Esophagus squamous epithelium (tissue), 5 donors: Measurements from ENCODE around the gene SLC12A8. TPM values are rescaled to one million over a fixed set of nuclear protein-coding genes. Genes with fewer than 3 reads are reported as not detected.

ENCODE experiments used
- DNase-seq: peaks from one replicate; lab custom pipeline; 2025; lab: John Stamatoyannopoulos, UW
- H3K27ac ChIP-seq, 4 donors: fragments of 200-600 bp; sonication (generic); one replicate each; pipeline ENCODE4 v1.5.1; 2016 to 2019; ENCODE audit warnings: mild to moderate bottlenecking in 1 of 4
- H3K27me3 ChIP-seq, 4 donors: fragments of 200-600 bp; sonication (generic); 1 replicate in 3 of 4; 2 replicates in 1 of 4; pipeline versions ENCODE4 v1.5.1 to v1.6.0; 2017 to 2021; ENCODE audit warnings: antibody characterized with exemption in 1 of 4
- H3K36me3 ChIP-seq, 3 donors: fragments of 200-600 bp; sonication (generic); one replicate each; pipeline ENCODE4 v1.5.1; 2016 to 2019
- H3K4me1 ChIP-seq, 3 donors: fragments of 200-600 bp; sonication (generic); one replicate each; pipeline ENCODE4 v1.5.1; 2017 to 2019
- H3K4me3 ChIP-seq, 4 donors: fragments of 200-600 bp; sonication (generic); 1 replicate in 3 of 4; 2 replicates in 1 of 4; pipeline ENCODE4 v1.5.1; 2016 to 2019; ENCODE audit warnings: mild to moderate bottlenecking in 2 of 4, moderate library complexity in 1 of 4
- H3K9me3 ChIP-seq, 3 donors: fragments of 200-600 bp; sonication (generic); one replicate each; pipeline ENCODE4 v1.5.1; 2016 to 2019
- POLR2A ChIP-seq, 4 donors: fragments of 450-650 bp; IDR thresholded peaks; one replicate each; pipeline ENCODE4 v1.6.1; 2017; ENCODE audit warnings: antibody characterized with exemption in 4 of 4, mild to moderate bottlenecking in 4 of 4, moderate library complexity in 3 of 4
- WGBS, 2 donors: methylation state at CpG; one replicate each; pipeline ENCODE4 v1.1.5; 2018; 5-methylcytosine and 5-hydroxymethylcytosine counted together
- intact Hi-C: fragments of 100-400 bp; cut with DNase I; formaldehyde crosslinking; loops from one replicate; pipeline ENCODE4 v1.15.0; 2022
- total RNA-seq, 4 donors: library from RNA; depleted of rRNA; stranded (reverse); fragments of >200 nt; gene quantifications; one replicate each; pipeline ENCODE4 v1.1.0, GENCODE V29; 2016
- TF ChIP-seq, protein P1 (sequence below), 6 experiments: fragments of 450-650 bp in 4 of 6; fragments of 200-600 bp in 2 of 6; sonication (generic) in 2 of 6; IDR thresholded peaks; one replicate each; pipeline ENCODE4 v1.5.1; 2016 to 2019; ENCODE audit warnings: antibody characterized with exemption in 6 of 6, mild to moderate bottlenecking in 4 of 6, moderate library complexity in 4 of 6
- donor health status: DM: yes; HTN: yes; CAD: no.

Gene SLC12A8, protein sequence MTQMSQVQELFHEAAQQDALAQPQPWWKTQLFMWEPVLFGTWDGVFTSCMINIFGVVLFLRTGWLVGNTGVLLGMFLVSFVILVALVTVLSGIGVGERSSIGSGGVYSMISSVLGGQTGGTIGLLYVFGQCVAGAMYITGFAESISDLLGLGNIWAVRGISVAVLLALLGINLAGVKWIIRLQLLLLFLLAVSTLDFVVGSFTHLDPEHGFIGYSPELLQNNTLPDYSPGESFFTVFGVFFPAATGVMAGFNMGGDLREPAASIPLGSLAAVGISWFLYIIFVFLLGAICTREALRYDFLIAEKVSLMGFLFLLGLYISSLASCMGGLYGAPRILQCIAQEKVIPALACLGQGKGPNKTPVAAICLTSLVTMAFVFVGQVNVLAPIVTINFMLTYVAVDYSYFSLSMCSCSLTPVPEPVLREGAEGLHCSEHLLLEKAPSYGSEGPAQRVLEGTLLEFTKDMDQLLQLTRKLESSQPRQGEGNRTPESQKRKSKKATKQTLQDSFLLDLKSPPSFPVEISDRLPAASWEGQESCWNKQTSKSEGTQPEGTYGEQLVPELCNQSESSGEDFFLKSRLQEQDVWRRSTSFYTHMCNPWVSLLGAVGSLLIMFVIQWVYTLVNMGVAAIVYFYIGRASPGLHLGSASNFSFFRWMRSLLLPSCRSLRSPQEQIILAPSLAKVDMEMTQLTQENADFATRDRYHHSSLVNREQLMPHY
- total RNA-seq: 10 to 100 TPM in 3 of 4 donors, 1 to 10 TPM in 1; 9.9 to 15.9 (median 13.8) TPM

GRCh38 chr3:125212509-125213363 is at the start of gene SLC12A8:
TSS of gene SLC12A8 (minus strand) at chr3:125212748. CDS start at chr3:125211349, 1,399 bp downstream.
- peak within 1 kb of the TSS in 3 of 4 donors; percentile 42 to 67 (median 50) for H3K27ac ChIP-seq
- peak within 1 kb of the TSS; percentile 53 to 70 (median 59) for H3K4me3 ChIP-seq
- intact Hi-C loops: no loop called here
- no peaks in the 10 kb centered on the region for H3K9me3 ChIP-seq
- H3K27me3 ChIP-seq: peaks cover 0 to 41% (median 0%) of the 10 kb centered on the region in 4 donors
- 21% methylated on average over 12 of the region's 55 CpGs; no CpG with 5 or more reads in 1 of the 2 donors for WGBS, 2 donors
- TF ChIP-seq, protein P1, sequence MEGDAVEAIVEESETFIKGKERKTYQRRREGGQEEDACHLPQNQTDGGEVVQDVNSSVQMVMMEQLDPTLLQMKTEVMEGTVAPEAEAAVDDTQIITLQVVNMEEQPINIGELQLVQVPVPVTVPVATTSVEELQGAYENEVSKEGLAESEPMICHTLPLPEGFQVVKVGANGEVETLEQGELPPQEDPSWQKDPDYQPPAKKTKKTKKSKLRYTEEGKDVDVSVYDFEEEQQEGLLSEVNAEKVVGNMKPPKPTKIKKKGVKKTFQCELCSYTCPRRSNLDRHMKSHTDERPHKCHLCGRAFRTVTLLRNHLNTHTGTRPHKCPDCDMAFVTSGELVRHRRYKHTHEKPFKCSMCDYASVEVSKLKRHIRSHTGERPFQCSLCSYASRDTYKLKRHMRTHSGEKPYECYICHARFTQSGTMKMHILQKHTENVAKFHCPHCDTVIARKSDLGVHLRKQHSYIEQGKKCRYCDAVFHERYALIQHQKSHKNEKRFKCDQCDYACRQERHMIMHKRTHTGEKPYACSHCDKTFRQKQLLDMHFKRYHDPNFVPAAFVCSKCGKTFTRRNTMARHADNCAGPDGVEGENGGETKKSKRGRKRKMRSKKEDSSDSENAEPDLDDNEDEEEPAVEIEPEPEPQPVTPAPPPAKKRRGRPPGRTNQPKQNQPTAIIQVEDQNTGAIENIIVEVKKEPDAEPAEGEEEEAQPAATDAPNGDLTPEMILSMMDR (IDR thresholded peaks at IDR 0.05): peak in 1 of 6 experiments; percentile 4
- TF ChIP-seq POLR2A (IDR thresholded peaks at IDR 0.05): no peak
- no peaks in the 10 kb centered on the region for H3K36me3 ChIP-seq
- peaks cover 9 to 29% (median 9%) of the 10 kb centered on the region in 3 donors for H3K4me1 ChIP-seq
- no peak for DNase-seq

DNA sequence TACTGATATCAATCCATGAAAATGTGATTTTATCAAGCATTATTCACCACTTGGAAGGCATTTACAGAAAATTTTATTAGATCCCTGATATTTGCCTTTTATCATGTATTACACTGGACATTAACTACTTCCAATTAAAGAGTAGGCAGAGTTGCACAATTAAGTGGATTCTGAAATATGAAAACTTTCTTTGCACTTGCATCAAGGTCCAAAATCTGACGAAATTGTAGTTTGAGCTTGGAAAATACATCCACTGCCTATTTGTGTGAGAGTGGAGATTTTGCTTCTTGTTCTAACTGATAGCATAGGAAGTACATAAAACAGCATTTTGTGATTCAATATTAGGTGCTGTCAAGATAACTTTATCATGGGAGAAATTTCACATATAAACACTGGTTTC is 49.6 kb upstream of the SLC12A8 start:
- no peak overlapping the region for H3K27ac ChIP-seq
- H3K36me3 ChIP-seq: peaks cover 0 to 32% (median 0%) of the 10 kb centered on the region in 3 donors
- intact Hi-C loops: no loop called here
- TF ChIP-seq, protein P1 (IDR thresholded peaks at IDR 0.05): no peak
- TF ChIP-seq POLR2A (IDR thresholded peaks at IDR 0.05): no peak
- DNase-seq: no peak
- H3K4me1 ChIP-seq: no peaks in the 10 kb centered on the region
- no peaks in the 10 kb centered on the region for H3K27me3 ChIP-seq
- WGBS, 2 donors: 67 to 82% methylated on average over 1 of the region's 1 CpG
- H3K9me3 ChIP-seq: peaks cover 0 to 2% (median 0%) of the 10 kb centered on the region in 3 donors
- no peak overlapping the region for H3K4me3 ChIP-seq

DNA sequence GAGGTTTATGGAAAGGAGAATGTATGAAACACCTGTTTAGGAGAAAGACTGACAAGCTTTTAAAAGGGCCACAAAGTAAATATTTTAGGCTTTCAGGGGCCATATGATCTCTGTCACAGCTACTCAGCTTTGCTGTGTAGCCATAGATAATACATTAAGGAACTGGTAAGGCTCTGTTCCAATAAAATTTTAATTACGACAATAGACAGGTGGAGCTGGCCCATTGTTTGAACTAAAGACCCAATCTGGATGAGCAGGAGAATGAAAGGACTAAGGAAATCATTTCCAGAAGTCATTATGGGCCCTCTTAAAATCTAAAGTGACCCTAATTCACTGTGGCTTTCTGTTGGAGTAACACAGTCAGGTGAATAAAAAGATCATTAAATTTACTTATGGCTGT is 48.5 kb upstream of the SLC12A8 start:
- DNase-seq: no peak
- Histone ChIP-seq H3K27ac (no peak overlapping the region), H3K4me3 (no peak overlapping the region), H3K4me1 (no peaks in the 10 kb centered on the region), H3K36me3 (peaks cover 0 to 40% (median 0%) of the 10 kb centered on the region in 3 donors), H3K27me3 (no peaks in the 10 kb centered on the region), H3K9me3 (peaks cover 0 to 10% (median 0%) of the 10 kb centered on the region in 3 donors)
- no peak for TF ChIP-seq POLR2A (IDR thresholded peaks at IDR 0.05)
- TF ChIP-seq, protein P1 (IDR thresholded peaks at IDR 0.05): no peak
- 77 to 96% methylated on average over 1 of the region's 1 CpG for WGBS, 2 donors
- intact Hi-C loops: no loop called here

GRCh38 chr3:125260158-125260557 is 47.6 kb upstream of the SLC12A8 start:
- Histone ChIP-seq H3K27me3 (no peaks in the 10 kb centered on the region), H3K9me3 (peaks cover 0 to 10% (median 0%) of the 10 kb centered on the region in 3 donors), H3K4me1 (no peaks in the 10 kb centered on the region), H3K36me3 (peaks cover 0 to 40% (median 0%) of the 10 kb centered on the region in 3 donors), H3K27ac (no peak overlapping the region), H3K4me3 (no peak overlapping the region)
- TF ChIP-seq, protein P1 (IDR thresholded peaks at IDR 0.05): no peak
- TF ChIP-seq POLR2A (IDR thresholded peaks at IDR 0.05): no peak
- intact Hi-C loops: no loop called here
- DNase-seq: no peak
- 100% methylated on average over 2 of the region's 2 CpGs for WGBS, 2 donors
